Renal pelvis (tissue), 4 donors: ENCODE results near the gene C2orf72. TPM values are rescaled to one million over a fixed set of nuclear protein-coding genes. Genes with fewer than 3 reads are reported as not detected.
"Not testable (repeated sequence)": the region's sequence is repeated elsewhere in the genome, so short reads cannot be mapped to it uniquely, and the experiment has no call there.

Experiments used
- DNase-seq: peaks from one replicate; pipeline ENCODE4 v3.0.0-alpha.2; 2013
- polyA plus RNA-seq, 3 donors: library from polyadenylated mRNA; unstranded; fragments of 120-200 nt; gene quantifications; one replicate each; pipeline ENCODE4 v1.2.1, GENCODE V29; 2013; ENCODE audit not compliant: insufficient read length in 3 of 3

C2orf72 gene
- polyA plus RNA-seq, 3 donors = 2.6 to 4.7 (median 3.6) TPM

DNA sequence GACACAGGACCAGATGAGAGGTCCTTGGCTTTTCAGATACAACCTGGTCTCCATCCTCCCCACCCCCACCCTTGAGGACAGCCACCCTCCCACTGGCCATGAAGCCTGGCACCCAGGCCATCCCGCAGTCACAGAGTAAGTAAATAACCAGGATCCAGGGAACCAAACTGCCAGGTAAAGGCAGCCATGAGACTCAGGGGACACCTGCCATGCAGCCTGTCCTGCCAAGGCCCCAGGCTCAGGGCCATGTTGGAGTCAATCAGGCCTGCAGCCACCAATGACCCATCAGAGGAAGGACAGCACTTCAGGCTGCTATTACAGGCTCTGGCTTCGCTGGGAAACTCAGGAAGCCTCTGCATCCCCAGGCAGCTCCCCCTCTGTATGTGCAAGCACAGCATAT is 25.8 kb upstream of the C2orf72 start:
- DNase-seq = no peak

DNA sequence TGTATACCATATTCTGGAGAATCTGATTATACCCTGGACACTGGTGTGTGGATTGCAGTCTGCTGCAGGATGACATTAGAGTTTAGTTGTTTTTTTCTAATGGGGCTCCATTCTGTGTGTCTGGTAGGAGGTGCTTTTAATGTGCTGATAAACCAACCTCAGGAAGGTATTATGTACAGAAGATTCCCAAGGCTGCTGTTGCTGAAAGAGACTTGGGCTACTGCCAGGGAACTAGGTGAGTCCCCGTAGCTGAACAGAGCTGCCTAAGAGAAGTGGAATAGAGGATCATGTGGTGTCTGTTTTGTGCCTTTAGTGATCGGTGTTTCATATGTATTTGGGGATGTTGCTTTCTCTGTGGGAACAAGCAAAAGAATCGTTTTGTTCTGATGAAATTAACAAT is 24.9 kb upstream of the C2orf72 start:
- DNase-seq = no peak

DNA sequence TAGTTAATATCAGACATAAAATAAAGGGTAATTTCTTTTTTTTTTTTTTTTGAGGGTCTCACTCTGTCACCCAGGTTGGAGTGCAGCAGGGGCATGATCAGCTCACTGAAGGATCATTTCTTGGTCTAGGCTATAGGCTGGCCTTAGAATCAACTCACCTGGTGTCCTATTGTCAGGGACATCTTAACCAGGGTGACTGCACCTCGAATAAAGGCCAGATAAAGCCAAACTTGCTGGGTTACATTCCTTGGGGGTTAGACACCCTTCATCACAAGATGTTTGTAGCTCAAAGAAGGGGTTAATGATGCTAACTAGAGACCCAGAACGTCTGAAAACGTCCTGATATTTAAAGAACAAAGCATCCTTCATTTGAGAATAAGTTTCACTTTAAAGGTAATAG is 23.5 kb upstream of the C2orf72 start:
- no peak for DNase-seq

DNA sequence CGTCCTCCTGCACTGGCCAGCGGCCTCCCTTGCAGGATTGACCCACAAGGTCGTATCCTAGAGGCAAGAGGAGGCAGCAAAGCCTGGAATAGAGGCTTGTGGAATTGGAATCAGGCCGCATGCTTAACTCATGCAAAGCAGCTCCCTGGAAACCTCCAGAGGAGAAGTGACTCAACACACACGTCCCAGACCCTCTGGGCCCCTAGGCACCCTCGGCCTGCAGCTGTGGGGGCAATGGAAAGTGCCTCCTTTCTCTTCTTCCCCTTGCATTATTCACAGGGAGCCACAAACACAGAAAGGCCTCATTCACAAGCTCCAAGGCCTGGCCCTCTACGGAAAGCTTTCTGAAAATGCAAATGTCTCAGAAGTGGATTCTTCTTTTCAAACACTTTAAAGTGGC is 21.8 kb upstream of the C2orf72 start:
- DNase-seq = no peak

DNA sequence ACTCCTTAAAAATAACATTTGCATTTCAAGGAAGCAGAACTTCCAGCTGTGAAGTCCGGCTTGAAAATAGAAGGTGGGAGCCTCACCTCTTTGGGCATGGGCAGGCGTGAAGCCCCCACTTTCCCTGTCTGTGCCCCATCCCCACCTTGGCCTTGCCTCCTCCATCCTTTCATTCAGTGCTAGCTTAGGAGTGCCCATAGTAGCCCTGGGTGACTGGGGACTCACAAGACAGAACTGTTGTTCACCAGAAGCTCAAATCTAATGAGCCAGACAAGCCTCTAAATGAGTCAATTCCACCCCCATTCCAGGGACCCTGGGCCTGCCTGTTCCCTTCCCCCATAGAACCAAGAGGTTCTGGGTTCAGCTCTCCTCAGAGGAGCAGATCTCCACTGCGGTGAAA is 21.4 kb upstream of the C2orf72 start:
- no peak for DNase-seq

DNA sequence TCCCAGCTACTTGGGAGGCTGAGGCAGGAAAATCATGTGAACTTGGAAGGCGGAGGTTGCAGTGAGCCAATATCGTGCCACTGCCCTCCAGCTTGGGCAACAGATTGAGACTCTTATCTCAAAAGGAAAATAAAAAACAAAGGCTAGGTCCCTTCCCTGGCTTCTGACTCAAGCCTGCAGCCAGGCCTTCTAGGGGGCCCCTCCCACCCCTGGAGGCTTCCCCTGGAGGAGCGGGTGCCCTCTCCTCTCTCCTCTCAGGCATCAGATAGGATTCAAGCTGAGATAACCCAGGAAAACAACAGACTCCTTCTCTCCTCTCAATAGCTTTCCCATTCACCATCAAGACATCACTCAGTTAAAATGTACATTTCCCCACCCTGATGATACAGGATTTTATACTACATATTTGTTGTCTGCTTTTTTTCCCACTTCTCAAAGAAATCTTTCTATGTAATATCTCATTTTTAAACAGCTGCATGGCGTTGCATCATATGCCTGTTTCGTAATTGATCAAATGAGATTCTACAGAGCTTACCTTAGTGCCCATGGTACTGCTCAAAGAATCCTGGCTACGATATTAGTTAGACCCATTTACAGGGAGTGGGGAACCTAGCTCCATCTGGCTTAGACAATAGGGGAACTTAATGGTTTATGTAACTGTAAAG is 20.6 kb upstream of the C2orf72 start:
- DNase-seq = no peak

DNA sequence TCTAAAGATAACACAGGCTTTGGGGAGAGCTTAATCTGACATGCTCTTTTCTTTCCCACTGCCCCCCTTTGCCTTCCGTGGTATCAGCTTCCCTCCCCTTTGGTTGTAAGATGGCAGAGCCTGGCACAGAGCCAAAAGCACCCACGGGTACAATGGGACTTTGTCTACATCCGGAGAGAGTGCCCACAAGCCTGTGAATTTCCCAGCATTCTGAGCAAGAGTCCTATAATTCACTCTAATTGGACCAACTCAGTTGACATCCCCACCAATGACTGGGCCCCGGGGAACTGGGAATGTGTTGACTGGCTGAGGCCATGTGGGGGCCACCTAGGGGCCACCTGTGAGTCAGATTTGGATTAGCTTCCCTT is 20.1 kb upstream of the C2orf72 start:
- no peak for DNase-seq

DNA sequence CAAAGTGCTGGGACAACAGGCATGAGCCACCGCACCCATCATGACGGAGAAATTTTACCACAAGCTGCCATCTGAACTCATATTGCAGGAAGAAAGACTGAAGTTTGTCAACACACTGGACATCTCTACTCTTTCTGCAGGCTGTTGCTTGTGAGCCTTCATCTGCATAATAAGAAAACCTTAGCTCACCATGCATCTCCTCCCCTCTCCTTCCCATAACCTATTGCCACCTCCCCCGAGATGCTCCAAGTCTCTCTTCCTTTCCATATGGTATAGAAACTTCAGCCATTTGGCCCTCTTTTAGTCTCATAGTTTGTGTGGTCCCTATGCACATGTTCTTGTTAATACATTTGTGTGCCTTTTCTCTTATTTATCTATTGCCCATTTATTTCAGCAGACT is 19.1 kb upstream of the C2orf72 start:
- no peak for DNase-seq

DNA sequence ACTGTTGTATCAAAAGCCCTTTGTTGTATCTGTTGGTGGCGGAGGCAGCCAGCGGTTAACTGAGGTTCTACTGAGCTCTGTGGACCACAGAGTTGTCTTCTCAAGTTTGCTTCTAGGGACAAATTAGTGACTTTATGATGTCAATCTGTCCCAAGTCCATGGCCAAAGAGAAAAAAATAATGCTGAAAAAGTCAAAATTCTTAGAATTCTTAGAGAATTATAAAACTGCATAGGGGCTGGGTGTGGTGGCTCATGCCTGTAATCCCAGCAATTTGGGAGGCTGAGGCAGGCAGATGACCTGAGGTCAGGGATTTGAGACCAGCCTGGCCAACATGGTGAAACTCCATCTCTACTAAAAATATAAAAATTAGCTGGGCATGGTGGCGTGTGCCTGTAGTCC is 12.3 kb upstream of the C2orf72 start:
- DNase-seq = not testable (repeated sequence)

DNA sequence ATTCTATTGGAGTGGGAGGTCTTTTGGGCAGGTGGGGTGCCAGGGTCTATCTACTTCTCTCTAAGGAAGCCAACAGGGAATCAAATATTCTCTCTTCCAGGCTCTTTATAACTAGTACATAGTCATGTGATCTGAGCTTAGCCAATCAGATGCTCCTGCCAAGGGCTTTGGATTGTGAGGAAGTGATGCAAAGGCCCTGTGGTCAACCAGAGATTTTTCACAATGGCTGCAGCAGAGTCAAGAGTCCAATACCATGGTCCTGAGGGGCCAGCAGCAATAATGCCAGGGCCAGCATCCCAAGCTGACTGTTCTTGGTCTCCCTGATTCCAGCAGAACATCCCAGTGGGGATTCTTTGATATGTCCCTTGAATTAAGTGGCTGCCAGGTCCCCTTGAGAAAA is 8.4 kb upstream of the C2orf72 start:
- no peak for DNase-seq

DNA sequence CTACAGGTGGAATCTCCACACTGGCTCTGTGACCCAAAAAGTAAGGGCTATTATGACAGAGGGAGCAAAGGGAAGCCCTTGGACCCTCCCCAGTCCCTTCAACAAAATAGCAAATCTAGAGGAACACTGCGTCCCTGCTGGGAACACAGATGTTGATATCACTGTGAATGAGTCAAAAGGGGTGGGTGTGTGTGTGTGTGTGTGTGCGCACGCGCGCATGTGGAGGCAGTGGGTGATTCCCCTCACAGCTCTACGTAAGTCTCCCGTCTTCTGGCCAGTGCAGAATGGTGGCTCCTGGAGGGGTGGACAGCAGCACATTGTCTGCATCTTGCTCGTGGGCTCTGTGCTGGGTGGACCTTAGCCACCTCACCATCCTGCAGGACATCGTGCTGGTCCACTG is 7.8 kb upstream of the C2orf72 start:
- DNase-seq = no peak

DNA sequence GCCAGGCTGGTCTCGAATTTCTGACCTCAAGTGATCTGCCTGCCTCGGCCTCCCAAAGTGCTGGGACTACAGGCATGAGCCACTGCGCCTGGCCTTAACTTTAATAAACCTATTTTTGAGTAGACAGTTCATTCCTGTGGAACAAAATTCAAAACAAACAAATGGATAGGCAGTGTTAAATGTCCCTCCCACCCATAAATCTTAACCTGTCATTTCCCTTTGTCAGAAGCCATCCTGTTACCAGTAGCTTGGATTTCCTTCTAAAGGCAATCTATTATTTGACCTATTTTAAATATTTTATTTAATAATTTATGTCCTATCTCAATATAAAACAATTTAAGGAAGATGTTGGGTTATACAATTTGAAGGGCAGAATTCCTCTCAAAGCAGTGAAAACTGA is 6.6 kb upstream of the C2orf72 start:
- DNase-seq = no peak

DNA sequence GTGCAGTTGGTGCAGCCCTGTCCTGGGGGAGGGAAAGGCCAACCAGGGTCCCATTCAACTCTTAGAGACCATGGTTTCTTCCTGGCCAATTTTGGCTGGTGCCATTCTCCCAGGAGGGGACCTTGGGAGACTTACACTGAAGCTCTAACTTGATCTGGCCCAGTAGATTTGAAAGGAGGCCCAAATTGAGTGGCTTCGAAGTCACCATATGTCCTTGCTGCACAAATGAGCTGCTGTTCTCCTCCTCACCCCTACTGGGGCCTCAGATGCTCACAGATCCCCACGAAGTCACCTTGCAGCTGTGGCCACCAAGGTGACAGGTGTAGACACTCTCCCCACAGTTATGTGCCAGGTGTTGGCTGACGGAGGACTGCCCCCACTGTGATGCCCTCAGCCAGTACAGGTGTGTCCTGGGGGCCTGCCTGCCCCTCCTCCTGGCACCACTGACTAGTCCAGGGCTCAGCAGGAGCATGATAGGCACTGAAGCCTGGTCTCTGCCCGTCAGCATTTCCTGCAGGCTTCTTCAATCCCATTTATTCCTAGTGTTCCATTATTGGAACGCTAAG is 4.7 kb upstream of the C2orf72 start:
- DNase-seq = no peak

DNA sequence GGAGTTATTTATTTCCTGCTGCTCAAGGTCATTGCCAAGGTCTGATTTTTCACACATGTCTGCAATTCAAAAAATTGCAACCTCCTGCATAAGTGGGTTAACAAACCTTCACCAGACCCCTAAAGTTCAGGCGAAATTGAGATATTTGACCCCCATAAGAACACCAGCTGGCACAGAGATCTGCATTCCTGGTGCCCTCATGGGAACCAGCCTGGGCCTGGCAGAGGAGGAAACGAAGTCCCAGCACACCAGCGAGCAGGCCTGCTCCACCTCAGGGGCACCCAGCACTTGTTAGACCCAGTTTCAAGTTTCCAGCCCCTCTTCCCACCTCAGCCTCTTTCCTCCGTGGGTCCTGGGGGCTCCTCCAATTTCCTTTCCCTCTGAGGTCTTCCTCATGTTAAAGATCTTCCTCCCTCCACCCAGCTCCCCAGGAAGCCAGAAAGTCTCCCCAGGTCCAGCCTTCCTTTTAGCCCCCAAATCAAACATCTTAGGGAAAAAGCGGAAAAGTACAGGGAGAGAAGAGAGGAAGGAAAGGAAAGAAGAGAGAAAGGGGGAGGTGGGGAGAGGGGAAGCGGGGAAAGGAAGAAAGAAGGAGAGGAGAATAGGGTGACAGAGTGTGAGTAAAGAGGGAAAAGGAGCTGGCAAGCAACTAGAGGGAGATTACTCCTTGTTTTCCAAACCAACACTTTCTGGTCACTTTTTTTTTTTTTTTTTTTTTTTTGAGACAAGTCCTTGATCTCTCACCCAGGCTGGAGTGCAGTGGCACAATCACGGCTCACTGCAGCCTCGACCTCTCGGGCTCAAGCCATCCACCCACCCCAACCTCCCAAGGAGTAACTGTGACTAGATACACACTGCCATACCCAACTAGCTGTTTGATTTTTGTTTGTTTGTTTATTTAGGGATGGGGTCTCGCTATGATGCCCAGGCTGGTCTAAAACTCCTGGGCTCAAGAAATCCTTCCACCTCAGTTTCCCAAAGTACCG is 3.9 kb upstream of the C2orf72 start:
- DNase-seq = no peak

DNA sequence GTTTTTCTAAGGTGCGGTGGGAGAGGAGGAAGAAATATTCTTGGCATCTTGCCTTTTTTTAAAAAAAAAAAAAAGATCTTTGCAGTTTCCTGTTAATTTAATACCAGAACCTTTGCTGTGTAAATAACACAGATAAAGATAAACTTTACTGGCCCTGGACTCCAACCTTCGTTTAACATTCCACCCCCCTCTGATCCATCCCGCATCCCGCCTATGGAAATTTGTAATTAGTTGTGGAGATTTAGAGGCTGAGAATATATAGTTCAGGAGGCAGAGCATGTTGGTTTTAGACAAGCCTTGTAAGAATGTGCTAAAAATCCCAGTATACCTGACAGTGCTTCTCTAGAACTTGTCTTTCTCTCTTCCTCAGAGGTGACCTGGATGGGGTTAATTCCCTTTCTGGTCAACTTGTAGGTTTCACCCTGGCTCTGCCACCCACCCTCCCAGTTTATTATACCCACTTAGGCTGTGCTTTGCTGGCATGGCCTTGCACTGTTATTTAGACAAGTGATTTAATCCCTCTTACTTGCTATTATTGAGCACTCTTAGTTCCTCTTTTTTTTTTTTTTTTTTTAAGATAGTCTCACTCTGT is 2.9 kb upstream of the C2orf72 start:
- no peak for DNase-seq

DNA sequence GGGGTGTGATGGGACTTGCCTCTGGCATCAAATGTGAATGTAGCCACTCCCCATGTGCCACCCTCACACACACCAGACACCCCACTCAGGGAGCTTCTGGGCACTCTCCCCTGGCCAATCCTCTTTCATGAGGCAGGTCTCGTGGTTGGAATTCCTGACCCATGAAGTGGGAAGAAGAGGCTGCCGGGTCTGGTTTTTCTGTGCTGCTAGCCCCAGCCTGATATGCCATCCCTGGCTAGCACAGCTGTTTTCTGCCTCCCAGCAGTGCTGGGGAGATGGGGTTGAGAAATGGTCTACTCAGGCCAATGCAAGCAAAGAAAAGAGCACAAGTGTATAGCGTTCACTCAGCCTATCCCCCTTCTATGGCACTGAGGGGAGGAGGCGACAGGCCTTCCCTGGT is 1.2 kb upstream of the C2orf72 start:
- no peak for DNase-seq

DNA sequence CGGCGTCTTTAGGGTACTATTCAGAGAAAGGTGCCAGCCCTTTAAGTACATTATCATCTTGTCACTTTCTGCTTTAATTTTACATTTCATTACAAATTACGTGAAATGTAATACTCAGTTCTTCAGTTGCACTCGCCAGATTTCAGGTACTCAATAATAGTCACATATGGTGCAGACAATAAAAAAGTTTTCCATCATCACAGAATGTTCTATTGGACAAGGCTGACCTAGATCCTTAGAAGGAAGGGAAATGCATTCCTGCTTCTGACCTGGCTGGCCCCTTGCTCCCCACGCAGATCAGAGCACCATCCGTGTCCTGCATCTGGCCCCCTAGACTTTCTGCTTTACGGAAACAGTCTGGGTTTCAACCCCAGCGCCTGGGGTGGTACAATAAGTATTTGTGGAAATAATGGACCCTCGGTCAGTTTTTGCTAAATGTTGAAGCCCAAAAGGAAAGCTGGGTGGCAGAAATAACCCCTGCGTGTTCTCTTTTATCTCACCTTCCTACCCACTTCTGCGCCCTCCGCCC is 681 bp upstream of the C2orf72 start:
- no peak for DNase-seq

DNA sequence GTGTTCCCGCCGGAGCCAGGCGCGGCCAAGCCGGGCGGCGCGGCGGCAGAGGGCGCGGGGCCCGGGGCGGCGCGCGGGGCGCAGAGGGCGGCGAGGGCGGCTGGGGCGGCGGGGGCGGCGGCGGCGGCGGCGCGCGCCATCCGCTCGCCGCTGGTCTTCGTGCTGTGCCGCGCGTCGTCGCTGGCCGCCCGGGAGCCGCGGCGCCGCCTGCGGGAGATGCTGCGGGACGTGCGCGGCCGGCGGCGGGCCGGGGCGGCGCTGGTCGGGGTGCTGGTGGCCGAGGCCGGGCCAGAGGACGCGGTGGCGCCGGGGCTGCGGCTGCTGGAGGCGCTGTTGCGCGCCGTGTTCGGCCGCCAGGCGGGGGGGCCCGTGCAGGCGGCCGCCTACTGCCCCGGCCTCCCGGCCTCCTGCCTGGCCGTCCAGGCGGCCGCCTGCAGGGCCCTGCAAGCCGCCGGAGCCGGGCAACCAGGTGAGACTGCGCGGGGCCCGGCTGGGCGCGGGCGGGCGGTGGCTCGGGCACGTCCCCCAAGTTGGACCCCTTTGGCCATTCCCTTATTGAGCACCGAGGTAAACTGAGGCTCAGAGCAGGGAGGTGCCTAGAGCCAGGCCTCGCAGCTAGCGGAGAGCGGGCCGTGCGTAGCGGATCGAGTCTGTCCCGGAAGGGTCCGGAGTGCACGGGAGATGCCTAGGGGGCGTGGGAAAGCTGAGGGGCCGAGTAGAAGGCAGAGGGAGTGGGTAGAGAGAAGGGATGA is 584 bp downstream of the C2orf72 start:
- no peak for DNase-seq

DNA sequence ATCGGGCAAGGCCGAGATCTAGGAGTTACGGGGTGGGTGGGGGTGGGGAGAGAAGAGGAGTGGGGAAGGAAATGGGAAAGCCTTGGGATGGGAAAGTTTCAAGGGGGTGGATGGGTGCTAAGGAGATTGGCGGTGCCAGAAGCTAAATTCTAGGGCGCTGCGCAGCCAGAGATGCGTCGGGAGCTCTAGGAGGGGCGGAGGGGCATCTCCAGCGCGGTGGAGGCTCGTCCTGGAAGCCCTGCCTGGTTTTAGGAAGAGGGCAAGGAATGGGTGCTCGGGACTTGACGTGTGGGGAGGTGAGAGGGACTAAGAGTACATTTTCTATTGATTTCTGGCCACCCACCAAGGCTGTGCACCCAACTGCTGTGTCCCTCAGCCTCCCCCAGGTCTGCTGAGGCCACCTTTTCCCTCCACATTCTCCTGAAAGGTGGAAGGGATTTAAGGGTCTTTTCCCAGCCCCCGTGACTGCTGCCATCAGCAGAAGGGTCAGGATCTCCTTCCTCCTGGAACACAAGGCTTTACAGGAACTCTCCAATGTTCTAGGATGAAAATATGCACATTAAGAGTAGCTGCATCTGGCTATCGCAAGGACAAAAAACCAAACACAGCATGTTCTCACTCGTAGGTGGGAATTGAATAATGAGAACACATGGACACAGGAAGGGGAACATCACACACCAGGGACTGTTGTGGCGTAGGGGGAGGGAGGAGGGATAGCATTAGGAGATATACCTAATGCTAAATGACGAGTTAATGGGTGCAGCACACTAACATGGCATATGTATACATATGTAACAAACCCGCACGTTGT is 1.4 kb downstream of the C2orf72 start:
- no peak for DNase-seq

DNA sequence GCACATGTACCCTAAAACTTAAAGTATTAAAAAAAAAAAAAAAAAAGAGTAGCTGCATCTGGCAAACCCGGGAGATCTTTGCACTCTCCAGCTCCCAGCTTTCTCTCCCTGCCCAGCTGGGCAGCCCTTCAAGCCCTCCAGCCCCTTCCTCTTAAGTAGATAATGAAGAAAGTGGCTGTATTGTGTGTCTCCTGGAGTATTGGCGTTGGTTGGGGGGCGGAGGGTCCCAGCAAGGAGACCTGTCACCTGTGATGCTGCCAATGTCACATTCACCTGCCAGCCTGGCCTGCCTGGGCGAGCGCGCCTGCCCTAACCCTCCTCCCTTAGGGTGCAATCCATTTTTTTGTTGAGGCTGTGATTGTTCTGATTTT is 2.0 kb downstream of the C2orf72 start:
- DNase-seq = no peak

DNA sequence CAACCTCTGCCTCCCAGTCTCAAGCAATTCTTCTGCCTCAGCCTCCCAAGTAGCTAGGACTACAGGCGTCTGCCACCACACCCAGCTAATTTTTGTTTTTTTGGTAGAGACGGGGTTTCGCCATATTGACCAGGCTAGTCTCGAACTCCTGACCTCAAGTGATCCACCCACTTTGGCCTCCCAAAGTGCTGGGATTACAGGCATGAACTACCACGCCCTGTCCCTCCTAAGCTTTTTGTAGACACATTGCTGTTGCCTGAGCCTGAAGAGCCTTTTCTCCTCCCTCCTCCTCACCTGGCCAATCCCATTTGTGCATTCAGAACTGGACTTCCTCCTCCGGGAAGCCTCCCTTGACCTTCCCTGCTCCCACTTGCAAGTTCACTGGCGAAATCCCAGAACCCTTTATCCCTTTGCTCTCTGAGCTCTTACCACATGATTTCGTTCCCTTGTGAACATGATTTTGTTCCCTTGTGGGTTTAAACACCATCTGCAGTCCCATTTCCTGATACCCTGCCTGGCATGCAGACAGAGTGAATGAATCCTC is 2.6 kb downstream of the C2orf72 start:
- DNase-seq = no peak
